GM12878 (cell line): Measurements from ENCODE around the gene CRMP1. TPM values are rescaled to one million over a fixed set of nuclear protein-coding genes. Genes with fewer than 3 reads are reported as not detected.

Source experiments
- ATAC-seq: fragments of 200-7000 bp; cut with Tn5 transposase; 3 replicates; pipeline ENCODE4 v1.9.1; 2020; ENCODE audit warnings: mild to moderate bottlenecking, moderate library complexity
- BruUV-seq: library from RNA; stranded (reverse); fragments of 400-500 nt; replicated peaks from 2 replicates; lab custom pipeline; 2021; lab: Mats Ljungman, UMichigan
- CTCF ChIA-PET: fragments of 300-600 bp; sonication (Branson Sonifier 250); formaldehyde crosslinking; extraction: SDS; loops from one replicate; lab custom pipeline; 2021; ENCODE audit warnings: inconsistent platforms; lab: Yijun Ruan, JAX
- POLR2A ChIA-PET: fragments of 350-600 bp; formaldehyde crosslinking; extraction: SDS; loops from one replicate; lab custom pipeline; 2021; ENCODE audit warnings: inconsistent platforms; lab: Charles Lee
- RAD21 ChIA-PET: fragments of 300-600 bp; sonication (Branson Sonifier 250); formaldehyde crosslinking; loops from one replicate; lab custom pipeline; 2023; ENCODE audit warnings: antibody characterized with exemption; ENCODE audit not compliant: unreplicated experiment; lab: Charles Lee
- SMC1A ChIA-PET: fragments of 300-600 bp; sonication (Branson Sonifier 250); formaldehyde crosslinking; loops from one replicate; lab custom pipeline; 2023; ENCODE audit not compliant: unreplicated experiment, uncharacterized antibody; lab: Charles Lee
- DNase-seq: peaks from one replicate; pipeline ENCODE4 v3.0.0-alpha.2; 2011; ENCODE audit warnings: low read depth, low spot score
- FAIRE-seq: peaks from 3 replicates; lab custom pipeline; 2011; peaks lifted over from hg19 to GRCh38; lab: Jason Lieb, UNC
- H2AFZ ChIP-seq: 2 replicates; pipeline ENCODE4 v1.6.0; 2011; ENCODE audit warnings: low read depth, low read length, control low read depth; ENCODE audit not compliant: control insufficient read depth
- H3K27ac ChIP-seq: 2 replicates; pipeline ENCODE4 v1.5.1; 2011; ENCODE audit warnings: control low read depth; ENCODE audit not compliant: control insufficient read depth, insufficient read depth
- H3K27me3 ChIP-seq, 2 experiments: replicated peaks in 1 of 2; 2 replicates each; pipeline versions ENCODE4 v1.6.0 to v1.6.1; 2011; ENCODE audit warnings: low read length in 1 of 2; ENCODE audit not compliant: control insufficient read depth in 2 of 2, insufficient read depth in 2 of 2
- H3K36me3 ChIP-seq, 2 experiments: 2 replicates each; pipeline ENCODE4 v1.5.1; 2011; ENCODE audit warnings: low read length in 1 of 2; ENCODE audit not compliant: control insufficient read depth in 2 of 2, insufficient read depth in 2 of 2
- H3K4me1 ChIP-seq: 2 replicates; pipeline ENCODE4 v1.6.1; 2011; ENCODE audit warnings: mild to moderate bottlenecking, low read length, moderate library complexity, mixed read lengths; ENCODE audit not compliant: control insufficient read depth, insufficient read depth
- H3K4me2 ChIP-seq: 2 replicates; pipeline ENCODE4 v1.6.0; 2011; ENCODE audit warnings: control low read depth; ENCODE audit not compliant: control insufficient read depth, insufficient read depth
- H3K4me3 ChIP-seq: fragments of 200-600 bp; sonication (generic); 2 replicates; pipeline ENCODE4 v1.5.1; 2016
- H3K79me2 ChIP-seq: 2 replicates; pipeline ENCODE4 v1.6.0; 2011; ENCODE audit warnings: low read length; ENCODE audit not compliant: control insufficient read depth, insufficient read depth
- H3K9ac ChIP-seq: 2 replicates; pipeline ENCODE4 v1.8.0; 2011; ENCODE audit warnings: low read length, control low read depth, mixed read lengths; ENCODE audit not compliant: control insufficient read depth, insufficient read depth
- H3K9me3 ChIP-seq: replicated peaks from 3 replicates; pipeline ENCODE4 v1.5.1; 2011; ENCODE audit warnings: mild to moderate bottlenecking, low read length; ENCODE audit not compliant: control insufficient read depth, insufficient read depth
- H4K20me1 ChIP-seq: 2 replicates; pipeline ENCODE4 v1.6.0; 2011; ENCODE audit not compliant: control insufficient read depth, insufficient read depth
- ASH2L ChIP-seq: fragments of 300-600, 200-600 bp; sonication (generic); IDR thresholded peaks from 2 replicates; pipeline ENCODE4 v1.6.1; 2017; ENCODE audit warnings: low read depth, mild to moderate bottlenecking, borderline replicate concordance
- ATF7 ChIP-seq: fragments of 450-650 bp; IDR thresholded peaks from 2 replicates; pipeline ENCODE4 v1.6.1; 2016; ENCODE audit warnings: low read depth, mild to moderate bottlenecking
- BCL11A ChIP-seq: IDR thresholded peaks from 2 replicates; pipeline ENCODE4 v1.6.1; 2011; ENCODE audit warnings: low read depth, low read length
- IRF4 ChIP-seq: IDR thresholded peaks from 2 replicates; pipeline ENCODE4 v1.6.1; 2011; ENCODE audit warnings: low read depth, low read length
- MLLT1 ChIP-seq: fragments of 450-650 bp; IDR thresholded peaks from 2 replicates; pipeline ENCODE4 v1.6.1; 2016; ENCODE audit warnings: mild to moderate bottlenecking
- MXI1 ChIP-seq: fragments of 150-350 bp; IDR thresholded peaks from 2 replicates; pipeline ENCODE4 v1.6.1; 2011; ENCODE audit warnings: low read depth, mild to moderate bottlenecking, inconsistent platforms, low read length, improper control_type of control experiment
- NFYB ChIP-seq: IDR thresholded peaks from 2 replicates; pipeline ENCODE4 v1.6.1; 2011; ENCODE audit warnings: low read depth, mild to moderate bottlenecking, low read length, improper control_type of control experiment, moderate library complexity; ENCODE audit not compliant: insufficient read depth
- PAX5 ChIP-seq: IDR thresholded peaks from 2 replicates; pipeline ENCODE4 v1.6.1; 2011; ENCODE audit warnings: low read depth, low read length, borderline replicate concordance
- SUPT20H ChIP-seq: IDR thresholded peaks from 2 replicates; pipeline ENCODE4 v1.6.1; 2011; ENCODE audit warnings: low read depth, mild to moderate bottlenecking, low read length, moderate library complexity, borderline replicate concordance; ENCODE audit not compliant: control insufficient read depth
- ZNF24 ChIP-seq: fragments of 450-650 bp; IDR thresholded peaks from 2 replicates; pipeline ENCODE4 v1.6.1; 2017; ENCODE audit warnings: antibody characterized with exemption, mild to moderate bottlenecking
- WGBS: methylation state at CpG from one replicate; pipeline ENCODE4 v1.1.6; 2016; ENCODE audit warnings: low lambda C conversion rate; ENCODE audit not compliant: insufficient replicate concordance, insufficient coverage; ENCODE audit errors: missing lambda C conversion rate; 5-methylcytosine and 5-hydroxymethylcytosine counted together
- in situ Hi-C: fragments of 300-500 bp; cut with MboI; formaldehyde crosslinking; loops from 9 replicates; pipeline ENCODE4 v1.14.3; 2018; ENCODE audit warnings: mixed read lengths
- intact Hi-C: fragments of 100-400 bp; cut with micrococcal nuclease; formaldehyde crosslinking; loops from one replicate; pipeline ENCODE4 v1.14.2; 2022; ENCODE audit not compliant: unreplicated experiment
- polyA plus RNA-seq, 11 experiments: library from polyadenylated mRNA; depleted of rRNA in 4 of 11; unstranded in 6 of 11; stranded (reverse) in 5 of 11; fragments of >200 nt; fragmentation: Nextera tagmentation in 4 of 11; fragmentation: Illumina TruSeq in 1 of 11; extraction: Ambion mirVana in 4 of 11; extraction: Trizol in 1 of 11; gene quantifications; 1 replicate in 1 of 11; 2 replicates in 10 of 11; pipeline versions ENCODE4 v1.2.1 to v1.2.3, GENCODE V29; 2011 to 2016; ENCODE audit warnings: inconsistent platforms in 2 of 11, missing spikeins in 2 of 11, low read depth in 1 of 11
- total RNA-seq, 4 experiments: library from RNA; depleted of rRNA in 3 of 4; stranded (reverse); fragments of >200 nt in 3 of 4; fragmentation: Illumina TruSeq in 1 of 4; extraction: Trizol in 1 of 4; gene quantifications; 2 replicates each; pipeline versions ENCODE4 v1.2.1 to v1.2.3, GENCODE V29; 2013 to 2021
- TF ChIP-seq, protein P1 (sequence below): fragments of 450-650 bp; IDR thresholded peaks from 2 replicates; pipeline ENCODE4 v1.6.1; 2017; ENCODE audit warnings: mild to moderate bottlenecking
- TF ChIP-seq, protein P2 (sequence below): IDR thresholded peaks from 2 replicates; pipeline ENCODE4 v1.6.1; 2011; ENCODE audit warnings: borderline replicate concordance, low read depth, mild to moderate bottlenecking, moderate library complexity, low read length; ENCODE audit not compliant: insufficient read depth, poor library complexity, severe bottlenecking
- TF ChIP-seq, protein P3 (sequence below): IDR thresholded peaks from 2 replicates; pipeline ENCODE4 v1.6.1; 2012; ENCODE audit warnings: mild to moderate bottlenecking, low read depth, low read length
- TF ChIP-seq, protein P4 (sequence below): fragments of 450-650 bp; IDR thresholded peaks from 2 replicates; pipeline ENCODE4 v1.6.1; 2014; ENCODE audit warnings: mild to moderate bottlenecking

Gene CRMP1
- total and polyA plus RNA-seq, 10 of the 15 experiments (the other 5 are each of a cell fraction or from before 2014, with no cell fraction given) = 0.03 to 1.4 (median 0.12) TPM; not detected in 2

- Histone ChIP-seq H3K27me3 (no peaks in the 10 kb centered on the region), H3K4me3 (no peak overlapping the region), H3K9ac (no peak overlapping the region), H3K4me1 (no peaks in the 10 kb centered on the region), H3K79me2 (no peaks in the 10 kb centered on the region), H3K9me3 (no peaks in the 10 kb centered on the region; the same call in 2 of the 3 replicates), H4K20me1 (no peaks in the 10 kb centered on the region), H3K4me2 (no peak overlapping the region), H3K27ac (no peak overlapping the region), H2AFZ (no peak overlapping the region), H3K36me3 (no peaks in the 10 kb centered on the region)
- ATAC-seq = no peak
- CTCF ChIA-PET = no interaction called here
- RAD21 ChIA-PET = no interaction called here
- intact Hi-C loops (no loop called here), in situ Hi-C loops (no loop called here)
- BruUV-seq = no TSS peak
- no peak for DNase-seq
- SMC1A ChIA-PET = no interaction called here
- FAIRE-seq = no peak
- WGBS = 10% methylated on average over 7 of the region's 7 CpGs
- POLR2A ChIA-PET = no interaction called here
- TF ChIP-seq MLLT1 (no peak), ATF7 (no peak), BCL11A (no peak), IRF4 (no peak), NFYB (no peak), ZNF24 (no peak), PAX5 (no peak), SUPT20H (no peak), MXI1 (no peak), ASH2L (no peak)
- TF ChIP-seq, protein P1, sequence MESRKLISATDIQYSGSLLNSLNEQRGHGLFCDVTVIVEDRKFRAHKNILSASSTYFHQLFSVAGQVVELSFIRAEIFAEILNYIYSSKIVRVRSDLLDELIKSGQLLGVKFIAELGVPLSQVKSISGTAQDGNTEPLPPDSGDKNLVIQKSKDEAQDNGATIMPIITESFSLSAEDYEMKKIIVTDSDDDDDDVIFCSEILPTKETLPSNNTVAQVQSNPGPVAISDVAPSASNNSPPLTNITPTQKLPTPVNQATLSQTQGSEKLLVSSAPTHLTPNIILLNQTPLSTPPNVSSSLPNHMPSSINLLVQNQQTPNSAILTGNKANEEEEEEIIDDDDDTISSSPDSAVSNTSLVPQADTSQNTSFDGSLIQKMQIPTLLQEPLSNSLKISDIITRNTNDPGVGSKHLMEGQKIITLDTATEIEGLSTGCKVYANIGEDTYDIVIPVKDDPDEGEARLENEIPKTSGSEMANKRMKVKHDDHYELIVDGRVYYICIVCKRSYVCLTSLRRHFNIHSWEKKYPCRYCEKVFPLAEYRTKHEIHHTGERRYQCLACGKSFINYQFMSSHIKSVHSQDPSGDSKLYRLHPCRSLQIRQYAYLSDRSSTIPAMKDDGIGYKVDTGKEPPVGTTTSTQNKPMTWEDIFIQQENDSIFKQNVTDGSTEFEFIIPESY = no peak
- TF ChIP-seq, protein P2, sequence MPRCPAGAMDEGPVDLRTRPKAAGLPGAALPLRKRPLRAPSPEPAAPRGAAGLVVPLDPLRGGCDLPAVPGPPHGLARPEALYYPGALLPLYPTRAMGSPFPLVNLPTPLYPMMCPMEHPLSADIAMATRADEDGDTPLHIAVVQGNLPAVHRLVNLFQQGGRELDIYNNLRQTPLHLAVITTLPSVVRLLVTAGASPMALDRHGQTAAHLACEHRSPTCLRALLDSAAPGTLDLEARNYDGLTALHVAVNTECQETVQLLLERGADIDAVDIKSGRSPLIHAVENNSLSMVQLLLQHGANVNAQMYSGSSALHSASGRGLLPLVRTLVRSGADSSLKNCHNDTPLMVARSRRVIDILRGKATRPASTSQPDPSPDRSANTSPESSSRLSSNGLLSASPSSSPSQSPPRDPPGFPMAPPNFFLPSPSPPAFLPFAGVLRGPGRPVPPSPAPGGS = no peak
- TF ChIP-seq, protein P3, sequence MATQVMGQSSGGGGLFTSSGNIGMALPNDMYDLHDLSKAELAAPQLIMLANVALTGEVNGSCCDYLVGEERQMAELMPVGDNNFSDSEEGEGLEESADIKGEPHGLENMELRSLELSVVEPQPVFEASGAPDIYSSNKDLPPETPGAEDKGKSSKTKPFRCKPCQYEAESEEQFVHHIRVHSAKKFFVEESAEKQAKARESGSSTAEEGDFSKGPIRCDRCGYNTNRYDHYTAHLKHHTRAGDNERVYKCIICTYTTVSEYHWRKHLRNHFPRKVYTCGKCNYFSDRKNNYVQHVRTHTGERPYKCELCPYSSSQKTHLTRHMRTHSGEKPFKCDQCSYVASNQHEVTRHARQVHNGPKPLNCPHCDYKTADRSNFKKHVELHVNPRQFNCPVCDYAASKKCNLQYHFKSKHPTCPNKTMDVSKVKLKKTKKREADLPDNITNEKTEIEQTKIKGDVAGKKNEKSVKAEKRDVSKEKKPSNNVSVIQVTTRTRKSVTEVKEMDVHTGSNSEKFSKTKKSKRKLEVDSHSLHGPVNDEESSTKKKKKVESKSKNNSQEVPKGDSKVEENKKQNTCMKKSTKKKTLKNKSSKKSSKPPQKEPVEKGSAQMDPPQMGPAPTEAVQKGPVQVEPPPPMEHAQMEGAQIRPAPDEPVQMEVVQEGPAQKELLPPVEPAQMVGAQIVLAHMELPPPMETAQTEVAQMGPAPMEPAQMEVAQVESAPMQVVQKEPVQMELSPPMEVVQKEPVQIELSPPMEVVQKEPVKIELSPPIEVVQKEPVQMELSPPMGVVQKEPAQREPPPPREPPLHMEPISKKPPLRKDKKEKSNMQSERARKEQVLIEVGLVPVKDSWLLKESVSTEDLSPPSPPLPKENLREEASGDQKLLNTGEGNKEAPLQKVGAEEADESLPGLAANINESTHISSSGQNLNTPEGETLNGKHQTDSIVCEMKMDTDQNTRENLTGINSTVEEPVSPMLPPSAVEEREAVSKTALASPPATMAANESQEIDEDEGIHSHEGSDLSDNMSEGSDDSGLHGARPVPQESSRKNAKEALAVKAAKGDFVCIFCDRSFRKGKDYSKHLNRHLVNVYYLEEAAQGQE = no peak
- TF ChIP-seq, protein P4, sequence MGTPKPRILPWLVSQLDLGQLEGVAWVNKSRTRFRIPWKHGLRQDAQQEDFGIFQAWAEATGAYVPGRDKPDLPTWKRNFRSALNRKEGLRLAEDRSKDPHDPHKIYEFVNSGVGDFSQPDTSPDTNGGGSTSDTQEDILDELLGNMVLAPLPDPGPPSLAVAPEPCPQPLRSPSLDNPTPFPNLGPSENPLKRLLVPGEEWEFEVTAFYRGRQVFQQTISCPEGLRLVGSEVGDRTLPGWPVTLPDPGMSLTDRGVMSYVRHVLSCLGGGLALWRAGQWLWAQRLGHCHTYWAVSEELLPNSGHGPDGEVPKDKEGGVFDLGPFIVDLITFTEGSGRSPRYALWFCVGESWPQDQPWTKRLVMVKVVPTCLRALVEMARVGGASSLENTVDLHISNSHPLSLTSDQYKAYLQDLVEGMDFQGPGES = no peak
These were observed 26.7 kb upstream of the CRMP1 start for GRCh38 chr4:5919571-5919970.
